ENCODE measurements around the gene HPCAL4.

Gene HPCAL4

DNA sequence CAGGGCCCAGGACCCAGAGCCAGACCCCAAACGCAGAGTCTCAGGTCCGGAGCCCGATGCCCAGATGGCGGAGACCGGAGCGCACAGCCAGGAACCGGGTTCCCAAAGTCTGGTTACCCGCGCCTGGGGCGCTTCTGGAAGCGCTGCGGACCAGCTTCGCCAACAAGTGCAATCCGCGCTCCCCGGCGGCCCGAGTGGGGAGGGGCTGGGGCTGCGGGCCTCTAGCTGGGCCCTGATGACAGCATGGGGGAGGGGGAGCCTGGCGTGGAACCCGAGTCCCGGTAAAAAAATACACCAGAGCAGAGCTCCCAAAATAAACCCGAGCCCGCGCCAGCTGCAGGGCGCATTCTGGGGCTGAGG is 19.8 kb downstream of the HPCAL4 start:
- no peaks in the 10 kb centered on the region for H3K9me3 ChIP-seq (ENCODE audit: control insufficient read depth, low read length)
- peaks cover 15% of the 10 kb centered on the region for H3K4me1 ChIP-seq (ENCODE audit: control insufficient read depth, insufficient read depth, low read length, poor library complexity, severe bottlenecking)
- no peak for DNase-seq
- no peak overlapping the region for H3K27ac ChIP-seq (ENCODE audit: insufficient read depth, low read length, poor library complexity, severe bottlenecking)
- no peaks in the 10 kb centered on the region for H3K36me3 ChIP-seq (ENCODE audit: control insufficient read depth, insufficient read depth, low read length)
- H3K4me3 ChIP-seq (ENCODE audit: insufficient read depth, low read depth, low read length, poor library complexity, severe bottlenecking), result peak overlapping the region; percentile 61
- H3K27me3 ChIP-seq (replicated peaks; ENCODE audit: control insufficient read depth, insufficient read depth, low read length, poor library complexity, severe bottlenecking), result peaks cover 18% of the 10 kb centered on the region

DNA sequence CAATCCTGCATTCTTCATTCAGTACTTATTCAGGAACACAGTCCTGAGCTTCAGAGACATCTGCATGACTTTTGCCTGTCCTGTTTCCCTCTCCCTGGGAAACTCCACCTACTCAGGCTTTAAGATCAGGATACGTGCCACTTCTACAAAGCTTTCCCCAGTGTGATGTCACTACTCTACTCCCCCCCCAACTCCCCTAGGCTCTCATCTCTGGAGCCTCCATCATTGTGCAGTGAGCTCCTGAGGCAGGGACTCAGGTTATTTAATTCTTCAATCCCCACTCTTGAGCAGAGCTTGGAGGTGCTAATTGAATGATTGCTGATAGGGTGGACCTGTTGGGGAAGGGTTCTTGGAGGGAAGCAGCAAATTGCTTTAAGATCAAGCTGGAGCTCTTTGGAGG is 20.5 kb downstream of the HPCAL4 start:
- peaks cover 18% of the 10 kb centered on the region for H3K27me3 ChIP-seq (replicated peaks; ENCODE audit: control insufficient read depth, insufficient read depth, low read length, poor library complexity, severe bottlenecking)
- no peak for DNase-seq
- no peak overlapping the region for H3K27ac ChIP-seq (ENCODE audit: insufficient read depth, low read length, poor library complexity, severe bottlenecking)
- no peaks in the 10 kb centered on the region for H3K36me3 ChIP-seq (ENCODE audit: control insufficient read depth, insufficient read depth, low read length)
- H3K4me1 ChIP-seq (ENCODE audit: control insufficient read depth, insufficient read depth, low read length, poor library complexity, severe bottlenecking), result peaks cover 15% of the 10 kb centered on the region
- H3K4me3 ChIP-seq (ENCODE audit: insufficient read depth, low read depth, low read length, poor library complexity, severe bottlenecking), result no peak overlapping the region
- H3K9me3 ChIP-seq (ENCODE audit: control insufficient read depth, low read length), result no peaks in the 10 kb centered on the region

DNA sequence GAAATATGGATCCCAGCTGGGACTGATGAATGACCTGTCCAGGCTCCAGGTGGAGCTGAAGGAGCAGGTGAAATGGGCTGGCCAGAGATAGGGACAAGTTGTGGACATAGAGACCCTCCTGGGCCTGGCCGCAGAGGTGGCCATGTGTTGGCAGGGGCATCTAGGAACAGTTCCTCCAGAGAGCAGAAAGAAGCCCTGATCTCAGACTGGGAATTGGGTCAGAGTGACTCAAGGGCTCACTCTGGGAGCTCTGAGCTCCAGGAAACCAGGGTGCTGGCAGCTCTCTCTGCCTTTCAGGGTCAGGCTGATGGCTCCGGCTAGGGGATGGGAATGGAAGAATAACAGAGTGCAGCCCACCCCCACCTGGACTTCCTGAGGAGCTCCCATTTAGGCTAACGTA is 22.3 kb downstream of the HPCAL4 start:
- no peak for DNase-seq
- Histone ChIP-seq H3K36me3 (ENCODE audit: control insufficient read depth, insufficient read depth, low read length) (no peaks in the 10 kb centered on the region), H3K27me3 (replicated peaks; ENCODE audit: control insufficient read depth, insufficient read depth, low read length, poor library complexity, severe bottlenecking) (peaks cover 18% of the 10 kb centered on the region), H3K9me3 (ENCODE audit: control insufficient read depth, low read length) (no peaks in the 10 kb centered on the region), H3K4me1 (ENCODE audit: control insufficient read depth, insufficient read depth, low read length, poor library complexity, severe bottlenecking) (peaks cover 15% of the 10 kb centered on the region), H3K27ac (ENCODE audit: insufficient read depth, low read length, poor library complexity, severe bottlenecking) (no peak overlapping the region), H3K4me3 (ENCODE audit: insufficient read depth, low read depth, low read length, poor library complexity, severe bottlenecking) (no peak overlapping the region)

DNA sequence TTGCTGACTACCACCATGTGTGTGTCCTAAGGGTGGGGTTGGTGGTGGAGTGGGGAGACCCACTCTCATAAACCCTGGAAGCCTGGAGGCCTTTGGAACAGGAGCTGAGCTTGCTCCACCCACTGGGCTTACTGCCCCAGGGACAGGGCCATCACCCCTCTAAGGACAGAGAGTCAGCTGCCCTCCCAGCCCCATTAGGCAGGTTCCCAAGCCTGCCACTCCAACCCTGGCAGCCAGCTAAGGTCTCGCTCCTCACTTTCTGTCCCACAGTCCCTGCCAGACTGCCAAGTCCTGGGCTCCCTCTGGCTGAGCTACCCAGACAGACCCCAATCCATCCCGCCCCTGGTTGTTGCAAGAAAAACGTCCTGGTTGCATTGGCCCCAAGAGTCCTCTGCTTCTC is 23.1 kb downstream of the HPCAL4 start:
- H3K27ac ChIP-seq (ENCODE audit: insufficient read depth, low read length, poor library complexity, severe bottlenecking), result no peak overlapping the region
- DNase-seq, result no peak
- H3K36me3 ChIP-seq (ENCODE audit: control insufficient read depth, insufficient read depth, low read length), result no peaks in the 10 kb centered on the region
- H3K9me3 ChIP-seq (ENCODE audit: control insufficient read depth, low read length), result no peaks in the 10 kb centered on the region
- peaks cover 18% of the 10 kb centered on the region for H3K27me3 ChIP-seq (replicated peaks; ENCODE audit: control insufficient read depth, insufficient read depth, low read length, poor library complexity, severe bottlenecking)
- peaks cover 15% of the 10 kb centered on the region for H3K4me1 ChIP-seq (ENCODE audit: control insufficient read depth, insufficient read depth, low read length, poor library complexity, severe bottlenecking)
- no peak overlapping the region for H3K4me3 ChIP-seq (ENCODE audit: insufficient read depth, low read depth, low read length, poor library complexity, severe bottlenecking)

DNA sequence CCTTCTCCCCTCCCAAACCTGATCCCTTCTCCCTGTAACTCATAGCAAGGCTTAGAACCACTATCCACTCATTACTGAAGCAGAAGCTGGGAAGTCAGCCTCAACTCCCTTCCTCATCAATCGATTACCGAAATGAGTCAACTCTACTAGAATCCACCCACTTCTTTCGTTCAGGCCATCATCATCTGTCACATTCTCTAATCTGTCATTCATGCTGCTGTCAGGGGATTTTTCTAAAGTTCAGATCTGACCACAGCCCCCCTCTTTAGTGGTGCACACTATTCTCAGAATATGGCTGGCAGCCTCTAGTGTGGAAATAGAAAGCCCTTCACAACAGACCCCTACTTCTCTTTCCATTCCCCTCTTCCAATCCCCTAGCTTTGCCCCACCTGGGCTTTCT is 24.5 kb downstream of the HPCAL4 start:
- Histone ChIP-seq H3K27ac (ENCODE audit: insufficient read depth, low read length, poor library complexity, severe bottlenecking) (no peak overlapping the region), H3K36me3 (ENCODE audit: control insufficient read depth, insufficient read depth, low read length) (no peaks in the 10 kb centered on the region), H3K9me3 (ENCODE audit: control insufficient read depth, low read length) (no peaks in the 10 kb centered on the region), H3K4me3 (ENCODE audit: insufficient read depth, low read depth, low read length, poor library complexity, severe bottlenecking) (no peak overlapping the region), H3K4me1 (ENCODE audit: control insufficient read depth, insufficient read depth, low read length, poor library complexity, severe bottlenecking) (peaks cover 10% of the 10 kb centered on the region), H3K27me3 (replicated peaks; ENCODE audit: control insufficient read depth, insufficient read depth, low read length, poor library complexity, severe bottlenecking) (peaks cover 18% of the 10 kb centered on the region)
- no peak for DNase-seq

DNA sequence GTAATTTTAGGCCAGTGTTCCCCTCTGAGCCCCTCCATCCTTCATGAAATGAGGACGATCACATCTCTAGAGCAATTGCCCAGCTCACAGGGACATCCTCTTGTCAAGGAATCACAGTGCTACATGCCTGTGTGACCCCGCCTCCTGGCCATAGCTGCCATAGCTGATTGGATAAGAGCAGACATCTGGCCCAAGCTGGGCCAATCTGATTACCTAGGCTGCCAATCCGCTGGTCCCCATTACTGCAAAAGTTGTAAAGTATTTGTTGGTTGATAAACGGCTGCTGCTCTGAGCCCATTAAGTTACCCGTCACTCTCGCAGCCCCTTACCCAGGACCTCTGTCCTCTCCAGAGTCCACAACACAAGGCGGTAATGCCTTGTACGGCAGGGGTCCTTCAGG is 27.7 kb downstream of the HPCAL4 start:
- Histone ChIP-seq H3K4me1 (ENCODE audit: control insufficient read depth, insufficient read depth, low read length, poor library complexity, severe bottlenecking) (no peaks in the 10 kb centered on the region), H3K4me3 (ENCODE audit: insufficient read depth, low read depth, low read length, poor library complexity, severe bottlenecking) (no peak overlapping the region), H3K27ac (ENCODE audit: insufficient read depth, low read length, poor library complexity, severe bottlenecking) (no peak overlapping the region), H3K27me3 (replicated peaks; ENCODE audit: control insufficient read depth, insufficient read depth, low read length, poor library complexity, severe bottlenecking) (no peaks in the 10 kb centered on the region), H3K9me3 (ENCODE audit: control insufficient read depth, low read length) (no peaks in the 10 kb centered on the region), H3K36me3 (ENCODE audit: control insufficient read depth, insufficient read depth, low read length) (no peaks in the 10 kb centered on the region)
- DNase-seq, result no peak

DNA sequence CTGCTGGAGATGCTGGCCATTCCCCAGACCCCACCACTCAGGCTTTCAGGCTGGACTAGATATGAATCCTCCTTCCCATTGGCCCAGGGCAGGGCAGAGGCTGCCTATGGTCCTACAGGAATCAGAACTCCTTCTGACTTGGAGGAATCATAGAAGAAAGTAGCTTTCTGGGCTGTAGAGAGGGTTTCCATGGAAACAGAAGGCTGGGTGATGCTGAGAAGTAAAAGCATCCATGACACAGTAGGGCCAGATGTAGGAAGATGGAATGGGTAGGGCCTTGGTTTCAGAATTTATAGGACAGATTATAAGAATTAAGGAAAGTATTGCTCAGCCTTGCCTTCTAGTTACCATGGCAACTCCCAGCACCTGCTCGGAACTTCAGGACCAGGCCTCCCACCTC is 28.4 kb downstream of the HPCAL4 start:
- H3K9me3 ChIP-seq (ENCODE audit: control insufficient read depth, low read length), result no peaks in the 10 kb centered on the region
- no peak overlapping the region for H3K4me3 ChIP-seq (ENCODE audit: insufficient read depth, low read depth, low read length, poor library complexity, severe bottlenecking)
- H3K27ac ChIP-seq (ENCODE audit: insufficient read depth, low read length, poor library complexity, severe bottlenecking), result no peak overlapping the region
- no peak for DNase-seq
- no peaks in the 10 kb centered on the region for H3K4me1 ChIP-seq (ENCODE audit: control insufficient read depth, insufficient read depth, low read length, poor library complexity, severe bottlenecking)
- H3K27me3 ChIP-seq (replicated peaks; ENCODE audit: control insufficient read depth, insufficient read depth, low read length, poor library complexity, severe bottlenecking), result no peaks in the 10 kb centered on the region
- H3K36me3 ChIP-seq (ENCODE audit: control insufficient read depth, insufficient read depth, low read length), result no peaks in the 10 kb centered on the region

DNA sequence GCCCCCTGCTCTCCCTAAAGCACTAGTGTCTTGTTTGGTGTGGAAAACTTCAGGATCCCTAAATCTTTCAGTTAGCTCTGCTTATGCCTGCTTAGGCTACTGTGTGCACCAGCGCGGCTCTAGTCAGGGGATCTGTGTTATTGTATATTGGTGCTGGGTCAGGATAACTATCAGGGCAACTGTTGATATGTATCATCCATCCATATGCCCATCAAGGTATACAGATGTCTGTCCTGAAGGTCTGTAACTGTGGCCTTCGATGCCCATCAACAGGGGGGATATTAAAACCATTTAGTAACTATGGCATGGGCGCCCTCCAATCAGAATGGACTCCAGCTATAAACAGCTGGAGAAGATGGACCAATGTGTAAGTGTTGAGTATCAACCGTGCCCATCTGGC is 31.7 kb downstream of the HPCAL4 start:
- Histone ChIP-seq H3K4me3 (ENCODE audit: insufficient read depth, low read depth, low read length, poor library complexity, severe bottlenecking) (no peak overlapping the region), H3K36me3 (ENCODE audit: control insufficient read depth, insufficient read depth, low read length) (no peaks in the 10 kb centered on the region), H3K9me3 (ENCODE audit: control insufficient read depth, low read length) (no peaks in the 10 kb centered on the region), H3K27me3 (replicated peaks; ENCODE audit: control insufficient read depth, insufficient read depth, low read length, poor library complexity, severe bottlenecking) (no peaks in the 10 kb centered on the region), H3K4me1 (ENCODE audit: control insufficient read depth, insufficient read depth, low read length, poor library complexity, severe bottlenecking) (no peaks in the 10 kb centered on the region), H3K27ac (ENCODE audit: insufficient read depth, low read length, poor library complexity, severe bottlenecking) (no peak overlapping the region)
- DNase-seq, result no peak

DNA sequence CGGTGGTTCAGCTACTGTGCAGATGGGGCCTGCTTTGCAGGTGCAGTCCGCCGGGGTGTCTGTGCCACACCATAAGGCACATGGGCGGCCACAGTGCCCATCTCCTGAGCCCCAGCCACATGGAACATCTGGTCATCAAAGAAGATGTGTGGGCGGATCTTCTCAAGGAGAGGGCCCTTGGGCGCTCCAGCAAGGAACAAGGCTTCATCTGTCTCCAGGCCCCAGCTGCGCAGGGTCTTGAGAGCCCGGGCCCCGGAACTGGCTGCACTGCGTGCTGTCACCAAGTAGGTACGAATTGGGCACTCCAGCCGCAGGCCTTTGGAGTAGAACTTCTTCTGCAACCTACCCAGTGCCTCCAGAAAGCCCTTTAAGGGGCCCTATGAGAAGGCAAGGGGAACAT is 32.1 kb downstream of the HPCAL4 start:
- Histone ChIP-seq H3K27ac (ENCODE audit: insufficient read depth, low read length, poor library complexity, severe bottlenecking) (no peak overlapping the region), H3K36me3 (ENCODE audit: control insufficient read depth, insufficient read depth, low read length) (no peaks in the 10 kb centered on the region), H3K9me3 (ENCODE audit: control insufficient read depth, low read length) (no peaks in the 10 kb centered on the region), H3K4me1 (ENCODE audit: control insufficient read depth, insufficient read depth, low read length, poor library complexity, severe bottlenecking) (no peaks in the 10 kb centered on the region), H3K4me3 (ENCODE audit: insufficient read depth, low read depth, low read length, poor library complexity, severe bottlenecking) (no peak overlapping the region), H3K27me3 (replicated peaks; ENCODE audit: control insufficient read depth, insufficient read depth, low read length, poor library complexity, severe bottlenecking) (no peaks in the 10 kb centered on the region)
- DNase-seq, result no peak

DNA sequence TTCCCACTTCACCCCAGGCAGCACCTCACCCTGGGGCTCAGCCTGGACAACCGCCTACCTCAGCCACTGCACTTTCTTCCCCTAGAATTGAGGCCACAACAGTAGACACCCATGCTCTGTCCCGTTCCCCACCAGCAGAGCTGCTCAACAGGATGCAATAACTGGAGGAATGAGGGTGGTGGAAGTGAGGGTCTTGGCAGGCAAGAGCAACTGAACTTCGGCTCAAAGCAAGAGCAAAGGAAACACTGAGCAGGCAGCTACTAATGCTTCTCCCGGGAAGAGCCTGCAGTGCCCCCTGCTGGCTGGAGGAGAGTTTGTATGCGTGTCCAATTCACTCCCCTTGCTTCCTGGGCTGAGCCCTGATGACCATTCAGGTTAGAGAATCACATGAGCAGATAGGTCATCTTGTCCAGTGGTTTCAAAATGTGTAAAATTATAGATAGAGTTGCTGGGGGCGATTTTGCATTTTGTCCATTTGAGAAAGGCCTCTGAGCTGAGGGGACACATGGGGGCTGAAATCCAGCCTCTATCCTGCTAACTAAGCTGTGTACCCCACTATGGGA is 33.2 kb downstream of the HPCAL4 start:
- H3K4me3 ChIP-seq (ENCODE audit: insufficient read depth, low read depth, low read length, poor library complexity, severe bottlenecking), result no peak overlapping the region
- H3K9me3 ChIP-seq (ENCODE audit: control insufficient read depth, low read length), result no peaks in the 10 kb centered on the region
- H3K27me3 ChIP-seq (replicated peaks; ENCODE audit: control insufficient read depth, insufficient read depth, low read length, poor library complexity, severe bottlenecking), result no peaks in the 10 kb centered on the region
- H3K27ac ChIP-seq (ENCODE audit: insufficient read depth, low read length, poor library complexity, severe bottlenecking), result no peak overlapping the region
- H3K36me3 ChIP-seq (ENCODE audit: control insufficient read depth, insufficient read depth, low read length), result no peaks in the 10 kb centered on the region
- DNase-seq, result peak; percentile 12 to 45 (median 25)
- H3K4me1 ChIP-seq (ENCODE audit: control insufficient read depth, insufficient read depth, low read length, poor library complexity, severe bottlenecking), result no peaks in the 10 kb centered on the region

DNA sequence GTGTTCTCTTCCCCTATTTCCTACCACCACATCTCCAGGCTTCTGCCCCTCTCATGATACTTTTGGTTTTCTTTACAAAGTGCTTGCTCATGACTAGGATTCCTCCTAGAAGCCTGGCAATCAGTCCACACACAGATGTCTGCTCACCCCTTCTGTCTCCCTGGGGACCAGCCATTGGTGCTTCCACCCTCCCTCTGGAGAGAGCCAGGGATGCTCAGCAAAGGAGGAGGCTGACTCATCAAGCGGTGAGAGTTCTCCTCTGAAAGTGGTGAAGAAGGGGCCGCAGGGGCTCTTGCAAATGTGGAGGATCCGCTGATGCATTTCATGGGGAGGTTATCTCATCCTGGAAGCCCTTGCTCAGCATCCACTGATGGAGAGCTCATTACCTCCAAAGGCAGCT is 33.8 kb downstream of the HPCAL4 start:
- Histone ChIP-seq H3K27ac (ENCODE audit: insufficient read depth, low read length, poor library complexity, severe bottlenecking) (no peak overlapping the region), H3K9me3 (ENCODE audit: control insufficient read depth, low read length) (no peaks in the 10 kb centered on the region), H3K36me3 (ENCODE audit: control insufficient read depth, insufficient read depth, low read length) (no peaks in the 10 kb centered on the region), H3K27me3 (replicated peaks; ENCODE audit: control insufficient read depth, insufficient read depth, low read length, poor library complexity, severe bottlenecking) (no peaks in the 10 kb centered on the region), H3K4me1 (ENCODE audit: control insufficient read depth, insufficient read depth, low read length, poor library complexity, severe bottlenecking) (no peaks in the 10 kb centered on the region), H3K4me3 (ENCODE audit: insufficient read depth, low read depth, low read length, poor library complexity, severe bottlenecking) (no peak overlapping the region)
- no peak for DNase-seq
